Measurements from ENCODE around the gene RAF1. TPM values are rescaled to one million over a fixed set of nuclear protein-coding genes. Genes with fewer than 3 reads are reported as not detected.
A peak's percentile ranks its signal among the peaks of the same experiment; 100 is the strongest.

Gene RAF1
- total and polyA plus RNA-seq, 2 donors (not counting 1 experiment from before 2014, with no cell fraction given), result 134 to 258 TPM

DNA sequence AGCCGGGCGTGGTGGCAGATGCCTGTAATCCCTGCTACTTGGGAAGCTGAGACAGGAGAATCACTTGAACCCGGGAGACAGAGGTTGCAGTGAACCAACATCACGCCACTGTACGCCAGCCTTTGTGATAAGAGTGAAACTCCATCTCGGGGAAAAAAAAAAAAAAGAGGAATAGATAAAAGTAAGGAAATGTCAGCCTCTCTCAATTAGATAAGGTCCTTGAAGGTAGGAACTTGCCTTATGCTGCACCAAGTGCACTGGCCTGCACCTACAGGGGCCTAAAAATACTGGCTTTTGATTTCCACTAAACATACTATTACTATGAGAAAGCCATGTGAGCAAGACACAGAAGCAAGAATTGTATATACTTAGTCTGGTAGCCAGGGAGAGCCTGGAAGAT lies 7.1 kb downstream of the RAF1 start:
- H3K9ac ChIP-seq (ENCODE audit: insufficient read depth, low read length), result no peak overlapping the region
- no peak for TF ChIP-seq EZH2 (IDR thresholded peaks at IDR 0.05; ENCODE audit: low read length, missing control alignments)
- TF ChIP-seq, protein P1, sequence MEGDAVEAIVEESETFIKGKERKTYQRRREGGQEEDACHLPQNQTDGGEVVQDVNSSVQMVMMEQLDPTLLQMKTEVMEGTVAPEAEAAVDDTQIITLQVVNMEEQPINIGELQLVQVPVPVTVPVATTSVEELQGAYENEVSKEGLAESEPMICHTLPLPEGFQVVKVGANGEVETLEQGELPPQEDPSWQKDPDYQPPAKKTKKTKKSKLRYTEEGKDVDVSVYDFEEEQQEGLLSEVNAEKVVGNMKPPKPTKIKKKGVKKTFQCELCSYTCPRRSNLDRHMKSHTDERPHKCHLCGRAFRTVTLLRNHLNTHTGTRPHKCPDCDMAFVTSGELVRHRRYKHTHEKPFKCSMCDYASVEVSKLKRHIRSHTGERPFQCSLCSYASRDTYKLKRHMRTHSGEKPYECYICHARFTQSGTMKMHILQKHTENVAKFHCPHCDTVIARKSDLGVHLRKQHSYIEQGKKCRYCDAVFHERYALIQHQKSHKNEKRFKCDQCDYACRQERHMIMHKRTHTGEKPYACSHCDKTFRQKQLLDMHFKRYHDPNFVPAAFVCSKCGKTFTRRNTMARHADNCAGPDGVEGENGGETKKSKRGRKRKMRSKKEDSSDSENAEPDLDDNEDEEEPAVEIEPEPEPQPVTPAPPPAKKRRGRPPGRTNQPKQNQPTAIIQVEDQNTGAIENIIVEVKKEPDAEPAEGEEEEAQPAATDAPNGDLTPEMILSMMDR (conservative IDR thresholded peaks at IDR 0.05 in 1 of 2, IDR thresholded peaks at IDR 0.05 in 1 of 2; ENCODE audit: low read depth in 1 of 2, low read length in 2 of 2), result no peak
- H3K27ac ChIP-seq (ENCODE audit: insufficient read depth, low read length), result peak overlapping the region; percentile 19
- H3K79me2 ChIP-seq (ENCODE audit: control insufficient read depth, insufficient read depth, low read length), result peaks cover 94% of the 10 kb centered on the region
- H4K20me1 ChIP-seq (ENCODE audit: control insufficient read depth, extremely low read depth, insufficient read depth, low read length), result no peaks in the 10 kb centered on the region
- no peak for DNase-seq (ENCODE audit: low read depth in 2 of 2)
- H3K4me3 ChIP-seq (replicated peaks in 1 of 4; ENCODE audit: control extremely low read depth in 1 of 4, insufficient read depth in 1 of 4, low read depth in 3 of 4, low read length in 4 of 4), result no peak overlapping the region
- H3K9me3 ChIP-seq (ENCODE audit: control insufficient read depth, insufficient read depth, low read depth, low read length), result no peaks in the 10 kb centered on the region
- no peaks in the 10 kb centered on the region for H3K27me3 ChIP-seq (ENCODE audit: control insufficient read depth, insufficient read depth, low read length)
- H3K36me3 ChIP-seq (ENCODE audit: control insufficient read depth, insufficient read depth, low read length), result no peaks in the 10 kb centered on the region
- H2AFZ ChIP-seq (ENCODE audit: low read length), result no peak overlapping the region
- H3K4me2 ChIP-seq (ENCODE audit: extremely low read depth, insufficient read depth, low read length), result no peak overlapping the region
- peaks cover 21% of the 10 kb centered on the region for H3K4me1 ChIP-seq (ENCODE audit: control insufficient read depth, extremely low read depth, insufficient read depth, low read length)

DNA sequence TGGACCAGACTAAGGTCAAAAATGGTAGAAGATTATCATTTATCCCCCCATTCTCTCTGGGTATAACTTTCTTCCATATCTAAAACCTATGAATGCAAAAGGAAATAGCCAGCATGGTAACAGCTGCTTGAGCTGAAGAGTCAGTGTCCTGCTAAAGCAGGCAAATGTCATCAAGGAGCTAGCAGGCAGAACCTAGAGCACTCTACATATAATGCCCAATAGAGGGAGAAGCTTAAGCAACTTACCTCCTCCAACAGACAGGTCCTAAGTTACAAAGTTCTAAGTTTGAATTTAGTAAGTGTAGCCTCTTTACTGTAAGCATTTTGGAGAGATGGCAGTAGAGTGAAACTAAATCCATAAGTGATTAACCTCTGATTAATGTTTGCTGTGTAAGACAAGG lies 7.7 kb downstream of the RAF1 start:
- Histone ChIP-seq H3K9me3 (ENCODE audit: control insufficient read depth, insufficient read depth, low read depth, low read length) (no peaks in the 10 kb centered on the region), H3K4me2 (ENCODE audit: extremely low read depth, insufficient read depth, low read length) (no peak overlapping the region), H3K27ac (ENCODE audit: insufficient read depth, low read length) (no peak overlapping the region), H3K4me3 (replicated peaks in 1 of 4; ENCODE audit: control extremely low read depth in 1 of 4, insufficient read depth in 1 of 4, low read depth in 3 of 4, low read length in 4 of 4) (no peak overlapping the region), H3K4me1 (ENCODE audit: control insufficient read depth, extremely low read depth, insufficient read depth, low read length) (peaks cover 21% of the 10 kb centered on the region), H4K20me1 (ENCODE audit: control insufficient read depth, extremely low read depth, insufficient read depth, low read length) (no peaks in the 10 kb centered on the region), H3K36me3 (ENCODE audit: control insufficient read depth, insufficient read depth, low read length) (no peaks in the 10 kb centered on the region), H3K79me2 (ENCODE audit: control insufficient read depth, insufficient read depth, low read length) (peaks cover 92% of the 10 kb centered on the region), H3K9ac (ENCODE audit: insufficient read depth, low read length) (no peak overlapping the region), H2AFZ (ENCODE audit: low read length) (no peak overlapping the region), H3K27me3 (ENCODE audit: control insufficient read depth, insufficient read depth, low read length) (no peaks in the 10 kb centered on the region)
- no peak for TF ChIP-seq EZH2 (IDR thresholded peaks at IDR 0.05; ENCODE audit: low read length, missing control alignments)
- TF ChIP-seq, protein P1 (conservative IDR thresholded peaks at IDR 0.05 in 1 of 2, IDR thresholded peaks at IDR 0.05 in 1 of 2; ENCODE audit: low read depth in 1 of 2, low read length in 2 of 2), result no peak
- DNase-seq (ENCODE audit: low read depth in 2 of 2), result no peak

DNA sequence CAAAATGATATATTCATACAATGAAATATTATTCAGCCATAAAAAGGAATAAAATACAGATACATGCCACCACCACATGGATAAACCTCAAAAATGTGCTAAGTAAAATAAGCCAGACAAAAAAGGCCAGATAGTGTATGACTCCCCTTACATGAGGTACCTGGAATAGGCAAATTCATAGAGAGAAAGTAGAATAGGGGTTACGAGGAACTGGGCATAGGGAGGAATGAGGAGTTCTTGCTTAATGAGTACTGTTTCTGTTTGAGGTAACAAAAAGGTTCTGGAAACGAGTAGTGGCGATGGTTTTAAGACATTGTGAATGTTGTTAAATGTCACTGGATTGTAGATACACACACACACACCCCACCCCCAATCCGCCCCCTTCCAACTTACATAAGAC lies 8.2 kb downstream of the RAF1 start:
- Histone ChIP-seq H3K4me3 (replicated peaks in 1 of 4; ENCODE audit: control extremely low read depth in 1 of 4, insufficient read depth in 1 of 4, low read depth in 3 of 4, low read length in 4 of 4) (no peak overlapping the region), H3K9ac (ENCODE audit: insufficient read depth, low read length) (no peak overlapping the region), H3K79me2 (ENCODE audit: control insufficient read depth, insufficient read depth, low read length) (peaks cover 92% of the 10 kb centered on the region), H3K9me3 (ENCODE audit: control insufficient read depth, insufficient read depth, low read depth, low read length) (no peaks in the 10 kb centered on the region), H3K4me1 (ENCODE audit: control insufficient read depth, extremely low read depth, insufficient read depth, low read length) (peaks cover 21% of the 10 kb centered on the region), H3K4me2 (ENCODE audit: extremely low read depth, insufficient read depth, low read length) (no peak overlapping the region), H3K36me3 (ENCODE audit: control insufficient read depth, insufficient read depth, low read length) (no peaks in the 10 kb centered on the region), H2AFZ (ENCODE audit: low read length) (no peak overlapping the region), H4K20me1 (ENCODE audit: control insufficient read depth, extremely low read depth, insufficient read depth, low read length) (no peaks in the 10 kb centered on the region), H3K27ac (ENCODE audit: insufficient read depth, low read length) (no peak overlapping the region), H3K27me3 (ENCODE audit: control insufficient read depth, insufficient read depth, low read length) (no peaks in the 10 kb centered on the region)
- TF ChIP-seq, protein P1 (conservative IDR thresholded peaks at IDR 0.05 in 1 of 2, IDR thresholded peaks at IDR 0.05 in 1 of 2; ENCODE audit: low read depth in 1 of 2, low read length in 2 of 2), result no peak
- TF ChIP-seq EZH2 (IDR thresholded peaks at IDR 0.05; ENCODE audit: low read length, missing control alignments), result no peak
- DNase-seq (ENCODE audit: low read depth in 2 of 2), result no peak

Data from fibroblast of lung (primary cell).